Measurements from ENCODE around the gene SPOCK1. TPM values are rescaled to one million over a fixed set of nuclear protein-coding genes. Genes with fewer than 3 reads are reported as not detected.

SPOCK1 gene
- total RNA-seq, 1 experiment from 2014 or later: 9.8 TPM

GRCh38 chr5:137172258-137172657 is 326.9 kb downstream of the SPOCK1 start:
- no peaks in the 10 kb centered on the region for H3K9me2 ChIP-seq (replicated peaks; ENCODE audit: low read length)
- POLR2A ChIA-PET (ENCODE audit: unreplicated experiment): no interaction called here
- H3K4me1 ChIP-seq (ENCODE audit: insufficient read depth, low read length): no peaks in the 10 kb centered on the region
- no peaks in the 10 kb centered on the region for H3K9me3 ChIP-seq (ENCODE audit: low read length)
- CTCF ChIA-PET: no interaction called here
- intact Hi-C loops (cut with micrococcal nuclease): no loop called here
- BruUV-seq (replicated peaks): no TSS peak
- H4K20me1 ChIP-seq (ENCODE audit: low read length): no peaks in the 10 kb centered on the region
- no peaks in the 10 kb centered on the region for H3K36me3 ChIP-seq (ENCODE audit: low read depth, low read length)
- H3K4me2 ChIP-seq (ENCODE audit: low read length): no peak overlapping the region
- no peak overlapping the region for H2AFZ ChIP-seq (ENCODE audit: low read length)
- DNase-seq (no peak), ATAC-seq (no peak)
- no peaks in the 10 kb centered on the region for H3K27me3 ChIP-seq (ENCODE audit: low read length)
- TF ChIP-seq CTCF (conservative IDR thresholded peaks at IDR 0.05; ENCODE audit: low read depth, low read length): no peak
- no peak for TF ChIP-seq EZH2phosphoT487 (IDR thresholded peaks at IDR 0.05; ENCODE audit: borderline replicate concordance, low read length)
- no peak overlapping the region for H3K27ac ChIP-seq (ENCODE audit: low read length)
- no peaks in the 10 kb centered on the region for H3F3A ChIP-seq (ENCODE audit: low read length, unreplicated experiment)
- no peak overlapping the region for H3K4me3 ChIP-seq (ENCODE audit: low read length)
- no peak overlapping the region for H3K9ac ChIP-seq (ENCODE audit: low read length)
- H3K79me2 ChIP-seq (ENCODE audit: low read length): no peaks in the 10 kb centered on the region

- Histone ChIP-seq H3K4me2 (ENCODE audit: low read length) (no peak overlapping the region), H3K36me3 (ENCODE audit: low read depth, low read length) (no peaks in the 10 kb centered on the region), H3K79me2 (ENCODE audit: low read length) (no peaks in the 10 kb centered on the region), H3K4me3 (ENCODE audit: low read length) (no peak overlapping the region), H4K20me1 (ENCODE audit: low read length) (no peaks in the 10 kb centered on the region), H3K27me3 (ENCODE audit: low read length) (no peaks in the 10 kb centered on the region), H3K9me3 (ENCODE audit: low read length) (no peaks in the 10 kb centered on the region), H3K4me1 (ENCODE audit: insufficient read depth, low read length) (0 out of 2 replicates have a peak, but pooled peaks cover 6% of the 10 kb centered on the region), H3K9me2 (replicated peaks; ENCODE audit: low read length) (no peaks in the 10 kb centered on the region), H2AFZ (ENCODE audit: low read length) (no peak overlapping the region), H3K9ac (ENCODE audit: low read length) (no peak overlapping the region), H3F3A (ENCODE audit: low read length, unreplicated experiment) (no peaks in the 10 kb centered on the region), H3K27ac (ENCODE audit: low read length) (no peak overlapping the region)
- DNase-seq (no peak), ATAC-seq (no peak)
- intact Hi-C loops (cut with micrococcal nuclease): no loop called here
- CTCF ChIA-PET: no interaction called here
- POLR2A ChIA-PET (ENCODE audit: unreplicated experiment): no interaction called here
- BruUV-seq (replicated peaks): no TSS peak
- no peak for TF ChIP-seq CTCF (conservative IDR thresholded peaks at IDR 0.05; ENCODE audit: low read depth, low read length)
- no peak for TF ChIP-seq EZH2phosphoT487 (IDR thresholded peaks at IDR 0.05; ENCODE audit: borderline replicate concordance, low read length)
Measured at GRCh38 chr5:137167187-137167586, 331.9 kb downstream of the SPOCK1 start.

GRCh38 chr5:137164961-137165360 is 334.2 kb downstream of the SPOCK1 start:
- no peak overlapping the region for H3K4me3 ChIP-seq (ENCODE audit: low read length)
- H3K36me3 ChIP-seq (ENCODE audit: low read depth, low read length): no peaks in the 10 kb centered on the region
- CTCF ChIA-PET: no interaction called here
- no peaks in the 10 kb centered on the region for H3K79me2 ChIP-seq (ENCODE audit: low read length)
- no TSS peak for BruUV-seq (replicated peaks)
- H3K27me3 ChIP-seq (ENCODE audit: low read length): no peaks in the 10 kb centered on the region
- H3K9me2 ChIP-seq (replicated peaks; ENCODE audit: low read length): no peaks in the 10 kb centered on the region
- H3F3A ChIP-seq (ENCODE audit: low read length, unreplicated experiment): no peaks in the 10 kb centered on the region
- intact Hi-C loops (cut with micrococcal nuclease): no loop called here
- H3K4me1 ChIP-seq (ENCODE audit: insufficient read depth, low read length): 0 out of 2 replicates have a peak, but pooled peaks cover 6% of the 10 kb centered on the region
- no peak overlapping the region for H2AFZ ChIP-seq (ENCODE audit: low read length)
- DNase-seq (no peak), ATAC-seq (no peak)
- no peaks in the 10 kb centered on the region for H4K20me1 ChIP-seq (ENCODE audit: low read length)
- no peak for TF ChIP-seq EZH2phosphoT487 (IDR thresholded peaks at IDR 0.05; ENCODE audit: borderline replicate concordance, low read length)
- TF ChIP-seq CTCF (conservative IDR thresholded peaks at IDR 0.05; ENCODE audit: low read depth, low read length): no peak
- POLR2A ChIA-PET (ENCODE audit: unreplicated experiment): no interaction called here
- H3K9ac ChIP-seq (ENCODE audit: low read length): no peak overlapping the region
- no peak overlapping the region for H3K4me2 ChIP-seq (ENCODE audit: low read length)
- no peak overlapping the region for H3K27ac ChIP-seq (ENCODE audit: low read length)
- H3K9me3 ChIP-seq (ENCODE audit: low read length): no peaks in the 10 kb centered on the region
